Thoracic aorta (tissue), 2 donors: ENCODE results near the gene SYAP1. TPM values are rescaled to one million over a fixed set of nuclear protein-coding genes. Genes with fewer than 3 reads are reported as not detected.

Source experiments
- ATAC-seq: fragments of 150-250 bp; one replicate; pipeline ENCODE4 v1.8.0; 2017; ENCODE audit warnings: low read depth; ENCODE audit not compliant: insufficient number of reproducible peaks, low FRiP score
- DNase-seq: peaks from one replicate; pipeline ENCODE4 v3.0.0-alpha.2; 2020; ENCODE audit warnings: low spot score
- H3K27ac ChIP-seq, 2 donors: fragments of 200-600 bp; sonication (generic); 1 replicate in 1 of 2; 2 replicates in 1 of 2; pipeline ENCODE4 v1.5.1; 2016; ENCODE audit warnings: mild to moderate bottlenecking in 2 of 2, moderate library complexity in 2 of 2
- H3K27me3 ChIP-seq: fragments of 200-600 bp; sonication (generic); replicated peaks from 2 replicates; pipeline ENCODE4 v1.6.0; 2016; ENCODE audit warnings: mild to moderate bottlenecking; ENCODE audit not compliant: insufficient read depth
- H3K36me3 ChIP-seq: fragments of 200-600 bp; sonication (generic); one replicate; pipeline ENCODE4 v1.5.1; 2016
- H3K4me1 ChIP-seq, 2 donors: fragments of 200-600 bp; sonication (generic); 1 replicate in 1 of 2; 2 replicates in 1 of 2; pipeline versions ENCODE4 v1.5.1 to v1.6.0; 2016; ENCODE audit warnings: low read depth in 2 of 2, mild to moderate bottlenecking in 1 of 2; ENCODE audit not compliant: control insufficient read depth in 1 of 2
- H3K4me3 ChIP-seq: fragments of 200-600 bp; sonication (generic); 2 replicates; pipeline ENCODE4 v1.5.1; 2016; ENCODE audit warnings: mild to moderate bottlenecking
- H3K9me3 ChIP-seq: fragments of 200-600 bp; sonication (generic); 2 replicates; pipeline ENCODE4 v1.5.1; 2016
- total RNA-seq, 2 donors: library from RNA; depleted of rRNA; stranded (reverse); fragments of >200 nt; gene quantifications; one replicate each; pipeline versions ENCODE4 v1.1.0 to v1.2.3, GENCODE V29; 2016
- TF ChIP-seq, protein P1 (sequence below): fragments of 200-600 bp; sonication (generic); IDR thresholded peaks from one replicate; pipeline ENCODE4 v1.5.1; 2019; ENCODE audit warnings: antibody characterized with exemption

Gene SYAP1
- total RNA-seq, 2 donors from 2014 or later: 18.3 to 22.2 TPM

GRCh38 chrX:16788477-16788876 is 69.1 kb downstream of the SYAP1 start:
- Histone ChIP-seq H3K4me3 (no peak overlapping the region), H3K9me3 (no peaks in the 10 kb centered on the region), H3K4me1 (peaks cover 0 to 6% of the 10 kb centered on the region in 2 donors), H3K27ac (no peak overlapping the region), H3K27me3 (no peaks in the 10 kb centered on the region), H3K36me3 (no peaks in the 10 kb centered on the region)
- DNase-seq (no peak), ATAC-seq (no peak)
- TF ChIP-seq, protein P1, sequence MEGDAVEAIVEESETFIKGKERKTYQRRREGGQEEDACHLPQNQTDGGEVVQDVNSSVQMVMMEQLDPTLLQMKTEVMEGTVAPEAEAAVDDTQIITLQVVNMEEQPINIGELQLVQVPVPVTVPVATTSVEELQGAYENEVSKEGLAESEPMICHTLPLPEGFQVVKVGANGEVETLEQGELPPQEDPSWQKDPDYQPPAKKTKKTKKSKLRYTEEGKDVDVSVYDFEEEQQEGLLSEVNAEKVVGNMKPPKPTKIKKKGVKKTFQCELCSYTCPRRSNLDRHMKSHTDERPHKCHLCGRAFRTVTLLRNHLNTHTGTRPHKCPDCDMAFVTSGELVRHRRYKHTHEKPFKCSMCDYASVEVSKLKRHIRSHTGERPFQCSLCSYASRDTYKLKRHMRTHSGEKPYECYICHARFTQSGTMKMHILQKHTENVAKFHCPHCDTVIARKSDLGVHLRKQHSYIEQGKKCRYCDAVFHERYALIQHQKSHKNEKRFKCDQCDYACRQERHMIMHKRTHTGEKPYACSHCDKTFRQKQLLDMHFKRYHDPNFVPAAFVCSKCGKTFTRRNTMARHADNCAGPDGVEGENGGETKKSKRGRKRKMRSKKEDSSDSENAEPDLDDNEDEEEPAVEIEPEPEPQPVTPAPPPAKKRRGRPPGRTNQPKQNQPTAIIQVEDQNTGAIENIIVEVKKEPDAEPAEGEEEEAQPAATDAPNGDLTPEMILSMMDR: no peak

DNA sequence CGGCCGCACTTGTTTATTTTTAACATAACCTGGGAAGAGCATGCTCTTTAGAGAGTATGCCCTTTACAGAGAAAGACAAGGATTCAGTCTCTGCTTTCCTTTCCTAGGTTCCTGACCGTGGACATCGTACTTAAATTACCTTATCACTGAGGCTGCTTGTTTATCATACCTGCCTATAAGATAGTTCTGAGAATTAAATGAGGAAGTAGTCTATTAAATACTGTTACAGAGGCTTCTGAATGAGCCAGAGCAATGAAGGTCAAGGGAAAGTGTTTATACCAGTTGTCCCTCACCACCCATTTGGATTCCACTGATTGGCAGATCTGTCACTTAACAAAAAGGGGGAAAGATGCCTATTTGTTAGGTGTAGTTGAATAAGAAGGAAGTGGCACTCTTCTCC is 76.9 kb downstream of the SYAP1 start:
- ATAC-seq: no peak
- H3K27me3 ChIP-seq: no peaks in the 10 kb centered on the region
- TF ChIP-seq, protein P1: no peak

GRCh38 chrX:16797358-16797757 is 77.9 kb downstream of the SYAP1 start:
- Histone ChIP-seq H3K27me3 (no peaks in the 10 kb centered on the region), H3K4me3 (no peak overlapping the region), H3K27ac (no peak overlapping the region), H3K9me3 (no peaks in the 10 kb centered on the region), H3K4me1 (no peaks in the 10 kb centered on the region), H3K36me3 (no peaks in the 10 kb centered on the region)
- DNase-seq: no peak
- TF ChIP-seq, protein P1: no peak
- no peak for ATAC-seq

More for the DNA sequence above, 76.9 kb downstream of the SYAP1 start:
- no peak overlapping the region for H3K4me3 ChIP-seq
- H3K4me1 ChIP-seq: no peaks in the 10 kb centered on the region
- H3K36me3 ChIP-seq: no peaks in the 10 kb centered on the region
- no peaks in the 10 kb centered on the region for H3K9me3 ChIP-seq
- H3K27ac ChIP-seq: no peak overlapping the region
- no peak for DNase-seq

DNA sequence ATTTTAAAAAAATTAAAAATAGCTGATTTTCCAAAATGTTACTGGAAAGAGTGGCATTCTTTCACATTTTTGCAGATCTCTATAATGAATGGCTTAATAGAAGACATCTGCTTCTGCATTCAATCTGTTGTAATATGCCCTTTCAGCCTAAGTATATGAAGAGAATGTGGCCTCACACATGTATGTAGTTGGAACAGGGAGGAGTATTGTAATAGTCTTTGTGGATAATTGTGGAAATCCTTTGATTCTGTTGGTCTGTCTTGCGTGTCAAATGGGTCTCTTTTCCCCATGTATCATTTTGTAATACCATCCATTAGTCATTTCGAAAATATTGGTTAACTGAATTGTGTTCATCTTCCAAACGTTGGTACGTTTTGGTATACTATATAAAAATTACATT is 78.4 kb downstream of the SYAP1 start:
- TF ChIP-seq, protein P1: no peak
- DNase-seq (no peak), ATAC-seq (no peak)
- Histone ChIP-seq H3K27me3 (no peaks in the 10 kb centered on the region), H3K36me3 (no peaks in the 10 kb centered on the region), H3K9me3 (no peaks in the 10 kb centered on the region), H3K27ac (no peak overlapping the region), H3K4me1 (no peaks in the 10 kb centered on the region), H3K4me3 (no peak overlapping the region)

DNA sequence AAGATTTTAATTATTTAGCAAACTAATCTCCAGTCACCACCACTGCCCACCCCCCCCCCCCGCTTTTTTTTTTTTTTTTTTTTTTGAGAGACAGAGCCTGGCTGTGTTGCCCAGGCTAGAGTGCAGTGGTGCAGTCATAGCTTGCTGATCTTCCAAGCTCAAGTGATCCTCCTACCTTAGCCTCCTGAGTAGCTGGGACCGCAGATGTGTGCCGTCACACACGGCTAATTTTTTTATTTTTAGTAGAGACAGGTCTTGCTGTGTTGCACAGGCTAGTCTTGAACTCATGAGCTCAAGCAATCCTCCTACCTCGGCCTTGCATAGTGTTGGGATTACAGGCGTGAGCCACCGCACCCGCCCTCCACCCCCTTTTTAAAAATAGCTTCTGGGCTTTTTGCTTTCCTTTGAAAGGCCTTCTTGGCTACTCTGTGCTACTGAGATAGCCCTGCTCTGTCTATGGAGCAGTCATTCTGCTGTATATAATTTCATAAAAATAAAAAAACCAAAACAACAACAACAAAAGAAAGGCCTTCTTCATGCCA is 85.6 kb downstream of the SYAP1 start:
- no peak for ATAC-seq
- TF ChIP-seq, protein P1: no peak

More for the DNA sequence above, 85.6 kb downstream of the SYAP1 start:
- Histone ChIP-seq H3K36me3 (no peaks in the 10 kb centered on the region), H3K9me3 (no peaks in the 10 kb centered on the region), H3K4me3 (no peak overlapping the region), H3K4me1 (no peaks in the 10 kb centered on the region), H3K27me3 (no peaks in the 10 kb centered on the region), H3K27ac (no peak overlapping the region)
- no peak for DNase-seq
